COR-L47 (cell line): Measurements from ENCODE around the gene RASA1.
"Not testable (repeated sequence)": the region's sequence is repeated elsewhere in the genome, so short reads cannot be mapped to it uniquely, and the experiment has no call there.

Source experiments
- DNase-seq: peaks from one replicate; lab custom pipeline; 2025; lab: John Stamatoyannopoulos, UW

Gene RASA1

DNA sequence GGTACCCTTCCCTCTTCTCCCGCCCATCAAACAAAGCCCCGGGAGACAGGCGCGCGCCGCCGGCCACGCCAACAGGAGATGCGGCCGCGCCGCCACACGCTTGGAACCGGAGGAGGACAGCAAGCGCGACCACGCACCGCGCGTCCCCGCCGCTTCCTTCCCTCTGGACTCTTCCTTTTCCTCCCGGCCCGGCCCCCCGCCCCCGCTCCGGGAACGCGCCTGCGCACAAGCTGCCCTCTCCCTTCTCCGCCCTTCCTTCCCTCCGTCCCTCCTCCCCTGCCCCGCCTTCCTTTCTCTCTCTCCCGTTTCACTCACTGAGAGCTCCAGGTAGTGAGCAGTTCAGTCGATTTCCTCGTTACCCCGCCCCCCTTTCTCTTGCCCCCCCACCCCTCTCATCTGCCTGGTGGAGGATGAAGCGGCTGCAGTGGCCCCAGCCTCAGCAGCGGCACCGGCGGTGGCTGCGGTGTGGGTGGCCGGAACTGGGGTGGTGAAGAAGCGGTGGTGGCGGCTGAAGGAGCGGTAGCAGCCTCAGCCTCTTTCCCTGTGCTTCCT, at the start of gene RASA1:
Gene RASA1, plus strand, starts transcription at position 310 of the 552 bp plus-strand sequence. CDS start 569 bp downstream, outside the sequence.
- peak; percentile 92 for DNase-seq

DNA sequence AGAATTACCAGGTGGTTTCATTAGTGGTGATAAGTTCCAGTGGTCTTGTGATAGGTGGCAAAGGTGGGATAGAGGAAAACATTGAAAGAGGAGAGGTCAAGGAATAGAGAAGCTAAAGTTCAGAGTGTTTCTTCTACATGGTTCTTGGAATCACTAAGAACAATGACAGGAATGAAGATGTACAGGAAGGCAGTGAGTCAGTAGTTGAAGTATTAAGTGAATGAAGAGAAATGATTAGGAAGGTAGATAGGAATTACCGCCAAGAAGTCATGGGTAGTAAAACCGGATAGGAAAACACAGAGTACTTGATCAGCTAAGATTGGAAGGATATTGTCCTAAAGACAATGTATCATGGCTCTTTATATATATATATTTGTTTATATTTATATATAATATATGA, 37.9 kb upstream of the RASA1 start:
- DNase-seq = no peak

DNA sequence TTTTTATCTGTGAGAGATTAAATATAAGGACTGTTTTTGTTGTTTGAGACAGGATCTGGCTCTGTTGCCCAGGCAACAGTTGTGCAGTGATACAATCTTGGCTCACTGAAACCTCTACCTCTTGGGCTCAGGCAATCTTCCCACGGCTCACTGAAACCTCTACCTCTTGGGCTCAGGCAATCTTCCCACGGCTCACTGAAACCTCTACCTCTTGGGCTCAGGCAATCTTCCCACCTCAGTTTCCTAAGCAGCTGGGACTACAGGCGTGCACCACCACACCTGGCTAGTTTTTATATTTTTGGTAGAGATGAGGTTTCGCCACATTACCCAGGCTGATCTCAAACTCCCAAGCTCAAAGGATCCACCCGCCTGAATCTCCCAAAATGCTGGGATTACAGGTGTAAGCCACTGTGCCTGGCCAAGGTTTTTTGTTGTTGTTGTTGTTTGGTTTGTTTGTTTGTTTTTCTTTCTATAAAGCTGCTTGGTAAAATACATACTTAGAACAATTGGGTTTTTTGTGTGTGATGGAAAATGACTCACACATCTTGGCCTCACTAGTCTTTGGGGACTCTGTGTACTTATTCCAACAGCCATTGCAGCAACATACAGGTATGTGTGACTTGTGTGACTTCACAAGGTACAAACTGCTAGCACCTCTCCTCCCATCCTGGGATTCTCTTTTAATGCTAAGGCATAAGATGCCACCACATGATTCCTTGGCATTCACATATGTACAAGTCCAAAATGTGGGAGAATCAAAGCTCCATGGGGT, 36.5 kb upstream of the RASA1 start:
- no peak for DNase-seq

DNA sequence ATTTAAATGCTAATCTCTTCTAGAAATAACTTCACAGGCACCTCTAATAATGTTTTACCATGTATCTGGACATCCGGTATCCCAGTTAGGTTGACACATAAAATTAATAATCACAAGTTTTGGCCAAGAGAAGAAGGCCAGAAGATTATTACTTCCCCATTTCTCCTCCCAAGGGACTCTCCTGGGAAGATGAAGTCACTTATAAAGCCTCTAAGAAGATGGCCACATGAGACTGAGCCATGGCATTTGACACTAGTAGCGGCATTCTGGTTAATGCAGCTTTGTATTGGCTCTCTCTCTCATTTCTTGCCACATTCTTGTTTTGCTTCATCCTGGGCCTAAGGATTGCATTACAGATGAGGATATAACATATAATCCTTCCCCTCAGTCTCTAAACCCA, 34.5 kb upstream of the RASA1 start:
- DNase-seq = no peak

DNA sequence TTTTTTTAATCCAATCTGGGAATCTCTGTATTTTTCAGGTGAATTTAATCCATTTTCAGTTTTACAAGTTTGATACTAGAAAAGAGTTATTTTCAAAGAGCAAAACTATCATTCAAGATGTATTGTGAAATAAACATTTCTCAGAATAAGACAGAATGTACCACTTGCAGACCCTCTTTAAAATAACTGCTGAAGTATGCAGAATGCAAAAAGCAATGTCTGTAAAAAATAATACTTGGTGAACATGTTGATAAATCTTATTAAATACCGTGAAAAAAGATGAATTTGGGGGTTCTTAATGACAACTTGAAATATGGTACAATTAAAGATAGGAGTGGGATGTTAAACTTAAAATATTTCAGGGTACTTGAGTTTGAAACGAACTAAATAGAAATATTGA, 26.1 kb upstream of the RASA1 start:
- DNase-seq = no peak

DNA sequence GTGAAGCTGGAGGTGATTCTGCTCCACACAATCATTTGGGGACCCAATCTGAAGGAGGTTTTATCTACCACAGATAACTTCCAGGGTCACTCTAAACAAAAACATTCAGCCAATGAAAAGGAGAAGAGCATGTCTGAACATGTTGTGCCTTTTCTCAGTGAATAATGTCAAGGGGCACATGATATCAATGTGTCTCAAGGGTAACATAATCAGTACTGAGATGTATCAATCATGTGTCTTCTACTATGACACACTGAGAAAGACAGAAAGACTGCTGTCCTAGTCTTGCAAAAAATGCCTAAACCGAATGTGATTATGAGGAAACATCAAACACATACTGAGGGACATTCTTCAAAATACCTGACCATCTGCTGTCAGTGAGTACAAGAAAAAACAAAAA, 25.4 kb upstream of the RASA1 start:
- DNase-seq = no peak

DNA sequence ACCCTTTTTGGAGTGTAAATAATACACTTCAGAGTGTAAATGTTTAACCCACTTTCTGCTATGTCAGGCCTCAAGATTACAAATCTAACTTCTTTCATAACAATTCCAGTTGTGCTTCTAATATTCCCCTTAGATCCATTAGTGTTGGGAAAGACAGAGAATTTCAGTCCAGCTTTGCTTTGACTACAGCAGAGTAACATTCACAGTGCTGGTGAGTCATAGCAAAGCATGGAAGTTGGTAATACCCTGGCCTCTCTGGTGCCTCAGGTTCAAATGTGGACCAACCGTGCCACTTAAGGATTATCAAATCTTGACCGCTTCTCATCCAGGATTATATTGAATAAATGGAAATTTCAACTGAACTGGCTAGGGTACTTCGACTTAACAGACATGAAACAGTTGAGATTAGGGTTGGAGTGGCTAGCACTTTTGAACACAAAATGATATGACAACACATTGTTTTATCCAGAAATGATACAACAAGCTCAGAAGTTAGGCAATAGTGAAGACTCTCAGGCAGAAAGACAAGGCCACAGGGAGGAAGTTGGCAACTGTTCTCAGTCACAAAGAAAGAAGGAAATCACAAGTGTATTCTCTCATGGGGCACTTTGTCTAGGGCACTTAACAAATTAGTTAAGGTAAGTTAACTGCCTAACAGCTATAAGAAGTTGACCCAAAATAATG, 24.4 kb upstream of the RASA1 start:
- DNase-seq = no peak

DNA sequence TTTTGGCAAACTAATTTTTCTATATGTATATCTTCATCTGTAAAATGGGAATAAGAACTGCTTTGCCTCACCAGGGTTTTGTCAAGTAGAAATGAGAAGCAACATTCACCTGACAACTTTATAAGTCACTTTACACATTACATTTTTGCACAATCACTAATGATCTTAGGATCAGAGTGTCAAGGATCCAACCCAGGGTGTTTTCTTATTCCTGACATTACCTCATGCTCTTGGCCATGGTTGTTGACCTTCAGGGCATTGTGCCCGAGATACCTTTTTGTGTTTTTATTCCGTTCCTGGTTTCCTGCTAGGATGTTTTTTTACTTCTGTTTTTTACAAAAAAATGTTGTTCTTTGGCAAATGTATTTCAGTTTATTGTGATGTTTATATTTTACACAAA, 22.2 kb upstream of the RASA1 start:
- no peak for DNase-seq

DNA sequence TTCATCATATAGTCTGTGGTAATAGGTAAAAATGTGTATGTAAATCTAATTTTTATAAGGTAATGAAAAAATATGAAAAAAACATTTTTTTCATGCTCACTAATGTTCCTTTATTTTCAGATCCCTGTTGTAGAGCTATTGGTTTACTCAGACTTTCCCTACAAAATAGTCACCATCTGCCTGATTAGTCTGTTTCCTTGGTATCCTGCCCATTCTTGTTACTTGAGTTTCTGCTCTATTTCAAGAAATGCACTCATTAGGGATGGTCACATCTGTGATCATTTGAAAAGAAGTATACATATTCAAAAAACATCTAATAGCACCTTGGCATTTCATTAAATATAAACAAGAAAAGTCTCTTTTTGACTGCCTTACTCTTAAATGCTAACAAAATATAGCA, 21.6 kb upstream of the RASA1 start:
- no peak for DNase-seq

DNA sequence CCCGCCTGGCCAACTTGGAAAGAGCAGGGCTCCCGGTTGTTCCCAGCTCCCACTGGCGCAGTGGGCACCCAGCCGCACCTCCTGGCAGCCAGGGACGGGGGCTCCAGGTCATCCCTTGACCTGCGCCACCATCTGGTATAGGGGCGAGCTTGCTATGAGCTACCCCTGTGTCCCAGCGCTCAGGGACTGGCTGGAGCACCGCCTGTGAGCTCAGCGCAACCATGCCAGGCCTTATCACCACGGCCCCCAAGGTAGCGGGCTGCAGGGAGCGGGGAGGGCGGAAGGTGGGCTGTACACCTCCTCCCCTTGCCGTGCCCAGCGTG, 15.4 kb upstream of the RASA1 start:
- DNase-seq = no peak

DNA sequence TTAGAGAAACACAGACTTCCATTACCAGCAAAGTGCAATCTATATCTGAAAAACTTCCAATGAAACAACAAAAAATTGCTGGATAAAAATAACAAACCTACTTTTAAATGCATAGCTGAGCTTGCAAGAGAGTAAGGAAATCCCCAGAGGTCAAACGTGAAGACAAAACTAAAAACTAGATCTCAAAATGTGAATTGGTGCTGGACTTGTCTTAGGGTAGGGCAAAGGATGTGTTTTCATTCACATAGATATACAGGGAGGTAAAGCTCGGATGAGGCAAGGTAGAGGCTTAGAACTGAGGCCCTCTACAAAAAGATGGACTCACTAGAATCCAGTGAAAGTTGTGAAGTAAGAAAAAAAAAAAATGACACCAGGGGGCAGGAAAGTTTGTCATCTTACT, 13.6 kb upstream of the RASA1 start:
- DNase-seq = no peak

DNA sequence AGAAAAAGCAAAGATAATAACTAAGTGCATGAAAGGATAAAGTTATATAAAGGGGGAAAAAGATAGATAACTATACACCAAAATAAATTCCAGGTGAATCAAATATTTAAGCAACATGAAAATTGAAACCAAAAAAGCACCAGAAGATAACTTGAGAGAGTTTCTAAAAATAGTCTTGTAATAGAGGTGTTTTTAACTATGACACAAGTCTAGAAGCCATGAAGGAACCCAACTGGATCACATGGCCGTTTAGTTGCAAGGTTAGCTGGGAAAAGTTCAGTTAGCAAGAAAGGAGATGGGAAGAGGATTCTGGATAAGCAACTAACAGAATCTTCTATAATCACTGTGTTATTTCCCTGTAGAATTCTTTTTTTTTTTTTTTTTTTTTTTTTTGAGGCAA, 9.2 kb upstream of the RASA1 start:
- DNase-seq = no peak

DNA sequence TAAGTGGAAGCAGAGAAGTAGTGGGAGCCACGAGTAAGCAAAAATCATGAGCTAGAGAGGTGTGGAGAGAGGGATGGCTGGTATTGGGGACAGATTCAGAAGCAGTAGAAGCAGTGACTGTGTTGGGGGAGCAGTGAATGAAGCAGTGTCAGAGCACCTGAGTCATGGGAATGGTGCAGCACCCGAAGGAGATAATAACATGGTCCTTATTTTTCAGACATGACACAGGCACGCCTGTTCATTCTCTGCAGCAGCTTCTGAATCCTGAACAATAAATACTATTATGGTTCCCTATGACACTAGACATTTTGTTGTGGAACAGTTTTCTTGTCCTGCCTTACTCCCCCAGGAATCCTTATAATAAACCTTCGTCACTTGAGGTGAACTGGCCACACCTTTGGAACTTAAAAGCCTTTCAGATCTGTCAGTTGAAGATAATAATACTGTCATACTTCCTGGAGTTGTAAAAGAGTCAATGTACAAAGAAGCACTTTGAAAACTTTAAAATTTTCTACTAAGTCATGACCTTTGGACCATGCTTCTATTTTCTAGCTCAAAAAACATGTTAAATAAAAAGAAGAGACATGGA, 7.0 kb upstream of the RASA1 start:
- no peak for DNase-seq

DNA sequence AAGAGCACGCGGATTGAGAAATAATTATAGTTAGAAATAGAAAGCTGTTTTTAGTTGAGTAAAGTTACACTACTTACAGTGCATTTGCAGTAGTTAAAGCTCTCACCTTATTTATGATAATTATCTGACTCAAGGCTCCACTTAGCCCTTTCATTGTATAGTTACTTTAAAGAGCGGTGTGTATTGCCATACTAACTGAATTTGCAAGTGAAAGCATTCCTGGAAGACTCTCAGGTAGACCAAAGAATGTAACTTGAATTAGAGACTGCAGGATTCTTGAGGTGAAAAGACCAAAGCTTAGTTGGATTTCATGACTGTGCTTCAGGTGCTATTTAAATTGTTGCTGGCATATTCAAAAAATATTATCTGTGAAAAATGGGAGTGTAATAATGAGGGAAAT, 4.2 kb upstream of the RASA1 start:
- DNase-seq = no peak

DNA sequence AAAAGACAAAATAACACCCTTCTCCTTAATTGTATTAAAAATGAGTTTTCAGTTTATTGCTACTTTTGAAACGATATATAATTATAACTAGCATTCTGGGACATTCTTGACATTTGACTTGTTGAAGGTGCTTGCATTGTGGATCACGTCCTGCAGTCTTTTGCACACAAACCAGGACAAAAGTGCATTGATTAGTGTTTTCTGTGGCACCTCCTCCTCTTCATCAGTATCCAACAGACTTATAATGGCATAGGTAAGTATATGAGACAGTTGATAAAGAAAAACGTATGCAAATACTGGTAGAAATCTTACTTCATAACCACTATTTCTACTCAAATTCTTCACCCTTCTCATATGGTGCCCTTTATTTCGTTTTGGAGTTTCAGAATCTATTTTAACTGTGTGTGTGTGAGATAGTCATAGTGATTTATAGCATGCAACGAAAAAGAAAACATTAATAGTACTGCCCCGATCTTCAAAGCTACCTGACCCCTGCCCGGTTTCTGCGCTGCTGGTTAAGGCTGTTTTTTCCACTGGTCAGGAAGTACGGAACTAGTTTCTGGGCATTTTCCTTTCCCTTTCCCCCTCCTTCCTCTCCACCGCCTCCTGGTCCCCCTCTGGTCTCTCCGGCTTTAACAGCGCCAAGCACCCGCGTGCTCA, 639 bp upstream of the RASA1 start:
- no peak for DNase-seq

DNA sequence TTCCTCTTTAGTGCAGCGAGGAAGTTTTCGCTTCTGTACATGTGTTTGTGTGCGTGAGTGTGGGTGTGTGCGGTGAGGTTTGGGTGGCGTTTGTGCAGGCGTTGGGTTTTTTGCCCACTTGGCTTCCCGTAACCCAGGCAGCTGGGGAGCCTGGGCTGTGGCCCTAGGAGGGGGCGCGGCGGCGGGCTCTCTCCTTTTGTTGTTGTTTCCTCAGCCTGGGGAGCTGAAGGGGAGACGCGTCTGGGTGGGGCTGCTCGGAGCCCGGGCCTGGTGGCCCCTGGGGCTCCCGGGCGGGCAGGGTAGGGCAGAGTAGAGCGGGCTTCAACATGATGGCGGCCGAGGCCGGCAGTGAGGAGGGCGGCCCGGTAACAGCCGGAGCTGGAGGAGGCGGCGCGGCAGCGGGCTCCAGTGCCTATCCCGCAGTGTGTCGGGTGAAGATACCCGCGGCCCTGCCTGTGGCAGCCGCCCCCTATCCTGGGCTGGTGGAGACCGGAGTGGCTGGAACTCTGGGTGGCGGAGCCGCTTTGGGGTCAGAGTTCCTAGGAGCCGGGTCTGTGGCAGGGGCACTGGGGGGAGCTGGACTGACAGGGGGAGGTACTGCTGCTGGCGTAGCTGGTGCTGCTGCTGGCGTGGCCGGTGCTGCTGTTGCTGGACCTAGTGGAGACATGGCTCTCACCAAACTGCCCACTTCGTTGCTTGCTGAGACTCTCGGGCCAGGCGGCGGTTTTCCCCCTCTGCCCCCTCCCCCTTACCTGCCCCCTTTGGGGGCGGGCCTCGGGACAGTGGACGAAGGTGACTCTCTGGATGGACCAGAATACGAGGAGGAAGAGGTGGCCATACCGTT, 665 bp downstream of the RASA1 start:
- peak; percentile 46 for DNase-seq

DNA sequence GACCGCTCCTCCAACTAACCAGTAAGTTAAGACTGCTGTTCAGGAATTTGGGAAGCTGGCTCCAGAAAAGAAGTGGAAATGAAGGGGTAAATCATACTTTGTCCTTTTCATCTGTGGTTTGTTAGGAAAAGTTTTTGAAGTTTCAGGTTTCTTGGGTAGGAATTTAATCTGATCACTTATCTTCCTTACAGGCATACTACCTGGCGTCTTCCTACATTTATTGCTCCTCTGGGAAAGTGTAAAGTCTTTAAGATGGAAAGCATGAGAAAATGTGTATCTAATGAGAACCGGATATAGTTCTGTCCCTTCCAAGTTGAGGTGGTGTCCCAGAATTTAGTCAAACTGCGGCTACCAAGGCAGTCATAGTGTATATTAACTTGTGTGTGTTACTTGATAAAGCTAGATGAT, 1.3 kb downstream of the RASA1 start:
- DNase-seq = no peak

DNA sequence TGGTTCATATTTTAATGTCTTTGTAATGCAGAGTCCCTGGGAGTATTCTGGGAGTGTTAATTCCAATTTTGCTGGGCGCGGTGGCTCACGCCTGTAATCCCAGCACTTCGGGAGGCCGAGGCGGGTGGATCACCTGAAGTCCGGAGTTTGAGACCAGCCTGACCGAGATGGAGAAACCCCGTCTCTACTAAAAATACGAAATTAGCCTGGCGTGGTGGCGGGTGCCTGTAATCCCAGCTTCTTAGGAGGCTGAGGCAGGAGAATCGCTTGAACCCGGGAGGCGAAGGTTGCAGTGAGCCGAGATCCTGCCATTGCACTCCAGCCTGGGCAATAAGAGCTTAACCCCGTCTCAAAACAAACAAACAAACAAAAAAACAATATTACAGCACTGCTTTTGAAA, 3.2 kb downstream of the RASA1 start:
- DNase-seq = not testable (repeated sequence)

DNA sequence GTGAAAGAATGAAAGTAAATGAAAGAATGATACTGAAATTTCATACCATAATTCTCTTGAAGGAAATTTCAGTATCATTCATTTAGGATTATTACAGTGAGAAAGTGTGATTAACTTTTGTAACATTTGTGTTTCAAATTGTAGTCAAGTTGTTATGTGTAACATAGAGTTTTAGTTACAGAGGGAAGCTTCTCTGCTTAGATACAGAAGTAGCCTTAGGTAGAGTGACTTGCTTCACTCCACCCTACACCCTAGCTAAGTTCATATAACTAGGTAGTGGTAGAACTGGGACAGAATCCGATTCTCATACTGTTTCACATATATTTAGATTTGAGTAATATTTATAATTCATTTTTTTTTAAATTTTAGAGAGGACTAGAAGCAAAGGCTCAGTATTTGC, 9.0 kb downstream of the RASA1 start:
- DNase-seq = no peak

DNA sequence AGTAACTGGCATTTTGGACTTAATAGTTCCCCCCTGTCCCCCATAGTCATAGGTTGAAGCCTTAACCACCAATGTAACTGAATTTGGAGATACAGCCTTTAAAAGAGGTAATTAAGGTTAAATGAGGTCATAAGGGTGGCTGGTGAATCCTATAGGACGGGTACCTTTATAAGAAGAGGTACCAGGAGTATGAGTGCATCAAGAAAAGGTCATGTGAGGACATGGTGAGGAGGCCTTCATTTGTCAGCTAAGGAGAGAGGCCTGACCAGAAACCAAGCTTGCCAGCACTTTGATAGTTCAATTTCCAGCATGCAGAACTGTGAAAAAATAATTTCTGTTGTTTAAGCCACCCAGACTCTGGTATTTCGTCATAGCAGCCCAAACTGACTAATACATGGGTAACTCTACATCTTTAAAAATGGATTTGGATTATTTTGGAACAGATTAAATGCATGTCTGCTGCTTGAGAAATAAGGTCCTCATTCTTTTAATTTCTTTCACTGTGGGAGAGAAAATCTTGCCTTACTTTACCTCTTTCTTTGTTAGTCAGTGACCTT, 9.7 kb downstream of the RASA1 start:
- no peak for DNase-seq

DNA sequence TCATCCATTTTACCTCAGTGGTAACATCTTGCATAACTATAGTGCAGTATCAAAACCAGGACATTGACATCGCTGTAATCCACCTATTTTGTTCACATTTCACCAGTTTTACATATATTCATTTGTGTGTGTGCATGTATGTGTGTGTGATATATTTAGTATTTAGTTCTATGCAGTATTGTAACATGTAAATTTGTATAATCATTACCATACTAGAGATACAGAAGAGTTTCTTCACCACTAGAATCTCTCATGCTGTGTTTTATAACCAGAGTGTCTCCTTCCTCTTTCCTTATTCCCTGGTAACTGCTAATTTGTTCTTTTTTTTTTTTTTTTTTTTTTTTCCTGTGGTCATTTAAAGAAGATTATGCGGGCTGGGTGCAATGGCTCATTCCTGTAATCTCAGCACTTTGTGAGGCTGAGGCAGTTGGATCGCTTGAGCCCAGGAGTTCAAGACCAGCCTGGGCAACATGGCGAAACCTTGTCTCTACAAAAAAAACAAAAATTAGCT, 11.0 kb downstream of the RASA1 start:
- no peak for DNase-seq
